ENCODE results near the gene CENPW.

The CENPW gene

GRCh38 chr6:126356526-126356925, 16.6 kb downstream of the CENPW start:
- Histone ChIP-seq H3K4me3 (no peak overlapping the region), H3K27ac (no peak overlapping the region), H3K4me1 (no peaks in the 10 kb centered on the region), H3K36me3 (peaks cover 0 to 8% (median 0%) of the 10 kb centered on the region in 3 donors), H3K9me3 (peaks cover 0 to 18% (median 6%) of the 10 kb centered on the region in 3 donors), H3K27me3 (no peaks in the 10 kb centered on the region)
- DNase-seq = no peak
- intact Hi-C loops (cut with DNase I; ENCODE audit: low total_unique reads) = no loop called here
- TF ChIP-seq CTCF (IDR thresholded peaks at IDR 0.05) = no peak

- intact Hi-C loops (cut with DNase I; ENCODE audit: low total_unique reads) = no loop called here
- peaks cover 0 to 8% (median 0%) of the 10 kb centered on the region in 3 donors for H3K36me3 ChIP-seq
- no peak for DNase-seq
- TF ChIP-seq CTCF (IDR thresholded peaks at IDR 0.05) = no peak
- H3K27ac ChIP-seq = no peak overlapping the region
- no peaks in the 10 kb centered on the region for H3K27me3 ChIP-seq
- no peak overlapping the region for H3K4me3 ChIP-seq
- no peaks in the 10 kb centered on the region for H3K4me1 ChIP-seq
- peaks cover 0 to 18% (median 6%) of the 10 kb centered on the region in 3 donors for H3K9me3 ChIP-seq
Measured at GRCh38 chr6:126359936-126360537, 20.1 kb downstream of the CENPW start.

- no peak overlapping the region for H3K4me3 ChIP-seq
- TF ChIP-seq CTCF (IDR thresholded peaks at IDR 0.05) = no peak
- no peaks in the 10 kb centered on the region for H3K4me1 ChIP-seq
- intact Hi-C loops (cut with DNase I; ENCODE audit: low total_unique reads) = no loop called here
- H3K27ac ChIP-seq = no peak overlapping the region
- peaks cover 0 to 18% (median 6%) of the 10 kb centered on the region in 3 donors for H3K9me3 ChIP-seq
- DNase-seq = no peak
- no peaks in the 10 kb centered on the region for H3K27me3 ChIP-seq
- peaks cover 0 to 8% (median 0%) of the 10 kb centered on the region in 3 donors for H3K36me3 ChIP-seq
Measured at GRCh38 chr6:126361832-126362440, 22.0 kb downstream of the CENPW start.

- TF ChIP-seq CTCF (IDR thresholded peaks at IDR 0.05) = no peak
- no peak overlapping the region for H3K27ac ChIP-seq
- no peak for DNase-seq
- no peaks in the 10 kb centered on the region for H3K9me3 ChIP-seq
- no peaks in the 10 kb centered on the region for H3K36me3 ChIP-seq
- no peaks in the 10 kb centered on the region for H3K4me1 ChIP-seq
- intact Hi-C loops (cut with DNase I; ENCODE audit: low total_unique reads) = no loop called here
- H3K27me3 ChIP-seq = no peaks in the 10 kb centered on the region
- no peak overlapping the region for H3K4me3 ChIP-seq
Measured at GRCh38 chr6:126367849-126368248, 27.9 kb downstream of the CENPW start.

- H3K36me3 ChIP-seq = peaks cover 0 to 6% (median 0%) of the 10 kb centered on the region in 3 donors
- DNase-seq = no peak
- H3K4me1 ChIP-seq = no peaks in the 10 kb centered on the region
- H3K9me3 ChIP-seq = peaks cover 0 to 7% (median 0%) of the 10 kb centered on the region in 3 donors
- no peak overlapping the region for H3K27ac ChIP-seq
- H3K4me3 ChIP-seq = no peak overlapping the region
- H3K27me3 ChIP-seq = no peaks in the 10 kb centered on the region
- no peak for TF ChIP-seq CTCF (IDR thresholded peaks at IDR 0.05)
- intact Hi-C loops (cut with DNase I; ENCODE audit: low total_unique reads) = no loop called here
Measured at GRCh38 chr6:126372626-126373025, 32.7 kb downstream of the CENPW start.
